NCI-H226 (cell line): ENCODE measurements around the gene RNF128.
A peak's percentile ranks its signal among the peaks of the same experiment; 100 is the strongest.

ENCODE experiments used
- DNase-seq: peaks from one replicate; pipeline ENCODE4 v3.0.0-alpha.2; 2015

The RNF128 gene, protein sequence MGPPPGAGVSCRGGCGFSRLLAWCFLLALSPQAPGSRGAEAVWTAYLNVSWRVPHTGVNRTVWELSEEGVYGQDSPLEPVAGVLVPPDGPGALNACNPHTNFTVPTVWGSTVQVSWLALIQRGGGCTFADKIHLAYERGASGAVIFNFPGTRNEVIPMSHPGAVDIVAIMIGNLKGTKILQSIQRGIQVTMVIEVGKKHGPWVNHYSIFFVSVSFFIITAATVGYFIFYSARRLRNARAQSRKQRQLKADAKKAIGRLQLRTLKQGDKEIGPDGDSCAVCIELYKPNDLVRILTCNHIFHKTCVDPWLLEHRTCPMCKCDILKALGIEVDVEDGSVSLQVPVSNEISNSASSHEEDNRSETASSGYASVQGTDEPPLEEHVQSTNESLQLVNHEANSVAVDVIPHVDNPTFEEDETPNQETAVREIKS

GRCh38 chrX:106726485-106727437, at the start of gene RNF128:
Gene RNF128, plus strand, starts transcription at chrX:106726701. Its CDS starts 213 bp downstream, at chrX:106726914.
- DNase-seq = no peak

GRCh38 chrX:106680716-106681115, 45.8 kb upstream of the RNF128 start:
- DNase-seq = no peak

DNA sequence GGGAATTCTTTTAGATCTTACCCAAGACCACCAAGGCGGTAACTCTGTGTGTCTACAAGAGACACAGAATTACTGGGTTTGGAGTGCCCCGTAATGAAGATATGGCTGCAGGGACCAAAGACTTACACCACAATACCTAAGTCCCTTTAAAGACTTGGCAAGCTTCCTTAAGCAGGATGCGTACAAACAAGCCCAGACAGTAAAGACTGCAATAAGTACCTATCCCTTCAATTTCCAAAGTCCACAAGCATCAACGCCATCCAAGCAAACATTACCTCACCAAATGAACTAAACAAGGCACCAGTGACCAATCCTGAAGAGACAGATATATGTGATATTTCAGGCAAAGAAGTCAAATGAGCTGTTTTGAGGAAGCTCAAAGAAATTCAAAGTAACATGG, 42.3 kb upstream of the RNF128 start:
- DNase-seq = no peak

GRCh38 chrX:106692425-106693065, 34.0 kb upstream of the RNF128 start:
- DNase-seq = no peak

- DNase-seq = no peak
These were observed 30.0 kb upstream of the RNF128 start for GRCh38 chrX:106696502-106696901.

- DNase-seq = peak; percentile 59
These were observed 27.8 kb upstream of the RNF128 start for GRCh38 chrX:106698693-106699092.

GRCh38 chrX:106702636-106703035, 23.9 kb upstream of the RNF128 start:
- DNase-seq = no peak

GRCh38 chrX:106706466-106706865, 20.0 kb upstream of the RNF128 start:
- no peak for DNase-seq

- DNase-seq = peak; percentile 88
These were observed 18.6 kb upstream of the RNF128 start for GRCh38 chrX:106707771-106708454.

GRCh38 chrX:106710771-106711170, 15.7 kb upstream of the RNF128 start:
- no peak for DNase-seq

DNA sequence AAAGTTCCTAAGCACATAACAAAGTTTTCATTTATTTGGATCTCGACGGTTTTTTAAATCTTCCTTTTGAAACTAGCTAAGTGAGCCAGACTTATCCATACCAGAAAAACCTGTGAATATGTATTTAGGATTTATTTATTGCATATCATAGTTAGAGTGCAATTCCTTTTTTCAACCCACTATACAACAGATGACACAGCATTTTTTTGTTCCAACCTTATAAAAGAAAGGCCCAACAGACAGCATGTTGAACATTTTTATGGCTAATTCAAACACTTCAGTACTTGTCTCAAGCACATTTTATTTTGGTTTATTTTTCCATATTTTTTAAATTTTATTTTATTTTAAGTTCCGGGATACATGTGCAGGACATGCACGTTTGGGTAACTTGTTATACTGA, 15.1 kb upstream of the RNF128 start:
- DNase-seq = no peak

DNA sequence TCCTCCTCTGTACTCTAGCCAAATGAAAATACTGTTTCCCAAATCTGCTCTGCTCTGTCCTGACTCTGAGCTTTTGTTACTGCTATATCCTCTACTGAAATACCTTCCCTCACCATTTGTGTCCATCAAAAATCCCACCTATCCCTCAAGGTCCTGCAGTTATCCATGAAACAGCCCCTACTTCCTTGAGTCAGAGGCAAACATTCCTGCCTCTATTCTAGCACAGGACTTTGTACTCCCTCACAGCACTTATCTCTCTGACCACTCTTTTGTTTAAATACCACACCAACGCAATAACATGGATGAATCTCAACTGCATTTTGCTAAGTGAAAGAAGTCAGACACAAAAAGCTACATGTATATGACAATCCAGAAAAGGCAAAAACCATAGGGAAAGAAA, 10.5 kb upstream of the RNF128 start:
- no peak for DNase-seq

GRCh38 chrX:106716463-106716862, 10.0 kb upstream of the RNF128 start:
- DNase-seq = no peak

GRCh38 chrX:106718709-106719108, 7.8 kb upstream of the RNF128 start:
- no peak for DNase-seq

- DNase-seq = no peak
These were observed 570 bp upstream of the RNF128 start for GRCh38 chrX:106725931-106726330.

GRCh38 chrX:106728337-106728736, 1.8 kb downstream of the RNF128 start:
- DNase-seq = no peak

DNA sequence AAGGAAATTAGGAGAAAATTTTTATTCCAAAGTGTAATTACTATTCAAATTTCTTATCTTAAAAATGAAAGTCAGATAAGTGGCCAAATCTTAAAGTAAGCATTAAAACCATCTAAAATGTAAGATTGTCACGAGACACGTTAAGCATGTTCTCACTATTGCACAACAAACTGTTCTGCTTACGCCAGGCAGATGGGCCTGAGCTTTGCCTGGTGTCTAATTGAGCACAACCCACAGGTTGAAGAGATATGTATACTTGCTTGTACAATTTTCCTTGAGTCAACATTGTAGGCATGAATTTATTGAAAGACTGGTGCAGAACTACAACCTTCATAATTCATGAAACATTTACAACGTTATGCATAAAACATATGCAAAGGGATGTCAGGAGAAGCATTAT, 3.9 kb downstream of the RNF128 start:
- DNase-seq = no peak

DNA sequence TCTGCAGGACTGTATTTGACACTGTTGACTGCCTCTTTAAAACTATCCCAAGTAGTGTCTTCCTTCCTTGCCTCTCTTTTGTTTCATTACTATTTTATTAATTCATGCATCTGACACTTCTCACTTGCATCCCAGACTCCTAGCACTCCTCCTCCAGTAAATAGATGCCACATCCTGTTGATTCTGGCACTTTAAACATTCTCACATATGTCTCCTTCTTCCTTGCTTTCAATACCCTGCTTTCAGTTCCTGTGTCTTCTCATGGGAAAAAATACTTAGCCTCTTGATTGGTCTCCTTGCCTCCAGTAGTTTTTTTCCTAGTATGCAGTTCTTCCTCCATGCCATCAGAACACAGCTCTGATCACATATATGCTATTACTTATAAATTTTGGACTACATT, 5.1 kb downstream of the RNF128 start:
- no peak for DNase-seq

- no peak for DNase-seq
These were observed 8.3 kb downstream of the RNF128 start for GRCh38 chrX:106734827-106735226.

- DNase-seq = no peak
These were observed 13.8 kb downstream of the RNF128 start for GRCh38 chrX:106740193-106740780.

GRCh38 chrX:106742193-106742592, 15.7 kb downstream of the RNF128 start:
- DNase-seq = no peak

DNA sequence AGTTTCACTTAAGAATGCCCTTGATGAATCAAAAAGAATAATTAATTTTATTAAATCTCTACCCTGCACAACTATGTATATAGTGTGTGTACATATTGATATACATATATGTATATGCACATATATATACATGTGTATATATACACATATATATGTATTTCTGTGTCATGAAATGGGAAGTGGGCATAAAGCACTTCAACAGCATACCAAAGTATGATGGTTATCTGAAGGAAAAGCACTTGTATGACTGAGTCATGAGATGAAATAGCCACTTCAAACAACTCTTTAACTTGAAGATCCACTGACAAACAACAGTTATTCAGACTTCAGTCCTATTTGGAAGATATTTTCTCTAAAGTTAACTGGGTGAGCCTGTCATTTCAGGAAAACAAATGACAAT, 16.3 kb downstream of the RNF128 start:
- DNase-seq = no peak
